CD4-positive, alpha-beta T cell (primary cell): Measurements from ENCODE around the gene NHSL2. TPM values are rescaled to one million over a fixed set of nuclear protein-coding genes. Genes with fewer than 3 reads are reported as not detected.

Source experiments
- ATAC-seq: fragments of 200-7000 bp; cut with Tn5 transposase; one replicate; pipeline ENCODE4 v1.10.0; 2022; ENCODE audit warnings: mild to moderate bottlenecking; ENCODE audit not compliant: poor library complexity
- CTCF ChIA-PET: fragments of 350-600 bp; sonication (Branson Sonifier 250); formaldehyde crosslinking; loops from one replicate; lab custom pipeline; 2021; ENCODE audit warnings: antibody characterized with exemption, inconsistent platforms; lab: Charles Lee
- POLR2A ChIA-PET: fragments of 350-600 bp; sonication (Branson Sonifier 250); formaldehyde crosslinking; loops from one replicate; lab custom pipeline; 2021; ENCODE audit warnings: antibody characterized with exemption, inconsistent platforms; lab: Charles Lee
- DNase-seq, 14 experiments: peaks; one replicate each; pipeline ENCODE4 v3.0.0-alpha.2; 2013 to 2020; ENCODE audit warnings: mixed read lengths in 2 of 14
- H3K27ac ChIP-seq, 2 donors: one replicate each; pipeline versions ENCODE4 v1.5.1 to v1.7.0; 2013; ENCODE audit warnings: low read length in 2 of 2, low read depth in 1 of 2, mild to moderate bottlenecking in 1 of 2
- H3K27me3 ChIP-seq, 2 experiments: 1 replicate in 1 of 2; 2 replicates in 1 of 2; pipeline versions ENCODE4 v1.6.1 to v1.7.0; 2013; ENCODE audit warnings: low read length in 2 of 2, control low read depth in 1 of 2, mild to moderate bottlenecking in 1 of 2, moderate library complexity in 1 of 2; ENCODE audit not compliant: insufficient read depth in 2 of 2, control insufficient read depth in 1 of 2
- H3K36me3 ChIP-seq: one replicate; pipeline ENCODE4 v1.6.1; 2013; ENCODE audit warnings: low read length, control low read depth; ENCODE audit not compliant: insufficient read depth
- H3K4me1 ChIP-seq: one replicate; pipeline ENCODE4 v1.6.1; 2013; ENCODE audit warnings: low read length, control low read depth; ENCODE audit not compliant: insufficient read depth
- H3K4me3 ChIP-seq: one replicate; pipeline ENCODE4 v1.5.1; 2013; ENCODE audit warnings: mild to moderate bottlenecking, low read length, moderate library complexity
- H3K9me3 ChIP-seq, 2 experiments: 1 replicate in 1 of 2; 2 replicates in 1 of 2; pipeline versions ENCODE4 v1.6.1 to v1.7.0; 2013; ENCODE audit warnings: low read length in 2 of 2, mild to moderate bottlenecking in 2 of 2, control low read depth in 1 of 2, moderate library complexity in 1 of 2; ENCODE audit not compliant: control insufficient read depth in 1 of 2, insufficient read depth in 1 of 2
- H3K27ac Mint-ChIP-seq: one replicate; pipeline ENCODE4 v1.8.0; 2020; ENCODE audit warnings: mixed read lengths
- H3K27me3 Mint-ChIP-seq: one replicate; pipeline ENCODE4 v1.8.0; 2021; ENCODE audit warnings: mixed read lengths
- H3K36me3 Mint-ChIP-seq: one replicate; pipeline ENCODE4 v1.8.0; 2021; ENCODE audit warnings: low read depth, mixed read lengths
- H3K4me1 Mint-ChIP-seq: one replicate; pipeline ENCODE4 v1.8.0; 2021; ENCODE audit warnings: low read depth, mixed read lengths
- H3K4me3 Mint-ChIP-seq: one replicate; pipeline ENCODE4 v1.8.0; 2020; ENCODE audit warnings: mild to moderate bottlenecking, mixed read lengths
- H3K9me3 Mint-ChIP-seq: one replicate; pipeline ENCODE4 v1.8.0; 2020; ENCODE audit warnings: mixed read lengths
- intact Hi-C, 2 experiments: fragments of 100-400 bp; cut with DNase I in 1 of 2; cut with micrococcal nuclease in 1 of 2; formaldehyde crosslinking; loops; one replicate each; pipeline versions ENCODE4 v1.15.1 to v1.9.0; 2023 to 2025; cut with DNase I, micrococcal nuclease
- total RNA-seq, 174 experiments: library from RNA in 2 of 174; stranded (reverse) in 2 of 174; gene quantifications; one replicate each; pipeline ENCODE4 v1.2.3 and lab custom pipeline; 2021 to 2026
- TF ChIP-seq, protein P1 (sequence below): fragments of 200-600 bp; IDR thresholded peaks from one replicate; pipeline ENCODE4 v1.8.0; 2022; ENCODE audit warnings: antibody characterized with exemption, mild to moderate bottlenecking

Gene NHSL2
- total RNA-seq, 2 experiments from 2014 or later = 1.3 to 1.5 TPM

DNA sequence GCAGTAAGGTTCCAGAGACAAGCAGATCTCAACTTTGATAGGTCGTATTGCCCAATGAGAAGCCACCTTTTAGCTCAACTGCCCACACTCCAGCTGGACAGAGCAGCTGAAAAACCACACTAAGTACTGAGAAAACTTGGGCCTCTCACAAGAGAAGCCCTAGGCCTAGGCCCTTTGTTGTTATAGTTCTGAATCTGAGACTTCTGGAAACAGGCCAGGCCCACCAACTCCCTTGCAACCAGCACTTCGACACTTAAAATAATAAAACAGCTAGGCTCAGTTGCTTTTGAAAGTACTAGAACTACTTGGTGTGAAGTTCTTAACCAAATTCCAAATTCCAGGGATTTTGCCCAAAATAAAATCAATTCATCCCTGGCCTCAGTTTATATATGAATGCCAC, 234.5 kb downstream of the NHSL2 start:
- ATAC-seq (no peak), DNase-seq (no peak)
- H3K27ac Mint-ChIP-seq = no peak overlapping the region
- H3K27me3 Mint-ChIP-seq = no peaks in the 10 kb centered on the region
- TF ChIP-seq, protein P1, sequence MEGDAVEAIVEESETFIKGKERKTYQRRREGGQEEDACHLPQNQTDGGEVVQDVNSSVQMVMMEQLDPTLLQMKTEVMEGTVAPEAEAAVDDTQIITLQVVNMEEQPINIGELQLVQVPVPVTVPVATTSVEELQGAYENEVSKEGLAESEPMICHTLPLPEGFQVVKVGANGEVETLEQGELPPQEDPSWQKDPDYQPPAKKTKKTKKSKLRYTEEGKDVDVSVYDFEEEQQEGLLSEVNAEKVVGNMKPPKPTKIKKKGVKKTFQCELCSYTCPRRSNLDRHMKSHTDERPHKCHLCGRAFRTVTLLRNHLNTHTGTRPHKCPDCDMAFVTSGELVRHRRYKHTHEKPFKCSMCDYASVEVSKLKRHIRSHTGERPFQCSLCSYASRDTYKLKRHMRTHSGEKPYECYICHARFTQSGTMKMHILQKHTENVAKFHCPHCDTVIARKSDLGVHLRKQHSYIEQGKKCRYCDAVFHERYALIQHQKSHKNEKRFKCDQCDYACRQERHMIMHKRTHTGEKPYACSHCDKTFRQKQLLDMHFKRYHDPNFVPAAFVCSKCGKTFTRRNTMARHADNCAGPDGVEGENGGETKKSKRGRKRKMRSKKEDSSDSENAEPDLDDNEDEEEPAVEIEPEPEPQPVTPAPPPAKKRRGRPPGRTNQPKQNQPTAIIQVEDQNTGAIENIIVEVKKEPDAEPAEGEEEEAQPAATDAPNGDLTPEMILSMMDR = no peak
- no peaks in the 10 kb centered on the region for H3K9me3 Mint-ChIP-seq
- Histone ChIP-seq H3K4me3 (no peak overlapping the region), H3K9me3 (no peaks in the 10 kb centered on the region), H3K27ac (no peak overlapping the region), H3K36me3 (no peaks in the 10 kb centered on the region), H3K27me3 (no peaks in the 10 kb centered on the region), H3K4me1 (peaks cover 31% of the 10 kb centered on the region)
- no peak overlapping the region for H3K4me3 Mint-ChIP-seq
- POLR2A ChIA-PET = no interaction called here
- CTCF ChIA-PET = interaction anchor here (0.6 to 0.7 kb wide), 2 partner anchors 41 to 132 kb away, joined by 3 read pairs; partner anchors contain the start of gene RPS4X
- H3K4me1 Mint-ChIP-seq = peaks cover 29% of the 10 kb centered on the region
- intact Hi-C loops = no loop called here
- peaks cover 6% of the 10 kb centered on the region for H3K36me3 Mint-ChIP-seq

DNA sequence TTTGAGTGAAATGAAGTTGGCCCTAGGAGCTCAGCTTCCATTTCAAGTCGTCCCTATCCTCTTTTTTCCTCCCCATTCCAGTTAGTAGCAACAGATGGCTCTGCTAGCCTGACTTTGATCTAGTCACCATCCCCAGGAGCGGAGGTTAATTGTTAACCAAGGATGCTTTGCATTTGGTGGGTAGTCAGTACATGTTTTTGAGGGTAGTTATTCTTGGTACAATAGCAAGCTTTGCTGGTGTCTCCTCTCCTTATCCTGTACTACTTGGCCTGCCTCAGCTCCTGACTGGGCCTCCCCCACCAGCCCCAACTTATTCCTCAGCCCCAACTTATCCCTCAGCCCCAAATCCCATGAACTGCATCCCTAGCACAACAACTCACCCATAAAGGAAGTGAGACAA, 235.9 kb downstream of the NHSL2 start:
- Histone ChIP-seq H3K4me1 (peaks cover 20% of the 10 kb centered on the region), H3K36me3 (no peaks in the 10 kb centered on the region), H3K27me3 (no peaks in the 10 kb centered on the region), H3K9me3 (no peaks in the 10 kb centered on the region), H3K27ac (no peak overlapping the region), H3K4me3 (no peak overlapping the region)
- H3K36me3 Mint-ChIP-seq = peaks cover under 1% of the 10 kb centered on the region
- ATAC-seq (no peak), DNase-seq (no peak)
- H3K27ac Mint-ChIP-seq = no peak overlapping the region
- intact Hi-C loops = no loop called here
- H3K4me1 Mint-ChIP-seq = peaks cover 23% of the 10 kb centered on the region
- ChIA-PET POLR2A (no interaction called here), CTCF (no interaction called here)
- no peak overlapping the region for H3K4me3 Mint-ChIP-seq
- no peaks in the 10 kb centered on the region for H3K27me3 Mint-ChIP-seq
- no peaks in the 10 kb centered on the region for H3K9me3 Mint-ChIP-seq
- TF ChIP-seq, protein P1 = no peak

DNA sequence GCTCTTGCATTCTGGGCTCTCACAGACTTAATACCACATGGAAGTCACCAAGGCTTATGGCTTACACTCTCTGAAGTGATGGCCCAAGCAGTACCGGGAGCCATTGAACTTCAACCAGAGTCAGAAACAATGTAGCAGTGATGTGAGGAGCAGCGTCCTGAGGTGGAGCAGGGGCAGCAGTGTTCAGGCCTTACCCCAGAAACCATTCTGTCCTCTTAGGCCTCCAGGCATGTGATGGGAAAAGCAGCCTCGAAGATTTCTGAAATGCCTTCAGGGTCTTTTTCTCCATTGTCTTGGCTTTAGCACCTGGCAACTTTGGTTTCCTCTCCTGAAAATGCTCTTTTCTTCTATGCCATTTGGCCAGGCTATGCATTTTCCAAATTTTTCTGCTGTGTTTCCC, 248.1 kb downstream of the NHSL2 start:
- DNase-seq (no peak), ATAC-seq (no peak)
- Mint-ChIP-seq H3K27ac (no peak overlapping the region), H3K4me1 (no peaks in the 10 kb centered on the region), H3K4me3 (no peak overlapping the region), H3K27me3 (no peaks in the 10 kb centered on the region), H3K36me3 (no peaks in the 10 kb centered on the region), H3K9me3 (no peaks in the 10 kb centered on the region)
- CTCF ChIA-PET = no interaction called here
- H3K4me1 ChIP-seq = no peaks in the 10 kb centered on the region
- intact Hi-C loops = no loop called here
- TF ChIP-seq, protein P1 = no peak
- POLR2A ChIA-PET = no interaction called here
- H3K36me3 ChIP-seq = no peaks in the 10 kb centered on the region
- H3K27me3 ChIP-seq = no peaks in the 10 kb centered on the region
- no peak overlapping the region for H3K27ac ChIP-seq
- no peaks in the 10 kb centered on the region for H3K9me3 ChIP-seq
- H3K4me3 ChIP-seq = no peak overlapping the region
